NCI-H187 (cell line): ENCODE data around the gene ACSF3.

ENCODE experiments used
- DNase-seq, 2 experiments: peaks; one replicate each; lab custom pipeline; 2025; lab: John Stamatoyannopoulos, UW

The ACSF3 gene

GRCh38 chr16:89201439-89202377, 108.1 kb downstream of the ACSF3 start:
- DNase-seq, result peak; percentile 45 to 74

- no peak for DNase-seq
Measured at GRCh38 chr16:89202422-89203215, 109.0 kb downstream of the ACSF3 start.
